Uterus (tissue), 2 donors: Measurements from ENCODE around the gene TKFC.

ENCODE experiments used
- POLR2A ChIP-seq, 2 donors: fragments of 450-650 bp; IDR thresholded peaks; one replicate each; pipeline ENCODE4 v1.6.1; 2016; ENCODE audit warnings: antibody characterized with exemption in 2 of 2, mild to moderate bottlenecking in 1 of 2, moderate library complexity in 1 of 2
- TF ChIP-seq, protein P1 (sequence below), 4 experiments: fragments of 200-600 bp in 2 of 4; fragments of 450-650 bp in 2 of 4; sonication (generic) in 2 of 4; IDR thresholded peaks; one replicate each; pipeline ENCODE4 v1.5.1; 2016 to 2019; ENCODE audit warnings: antibody characterized with exemption in 4 of 4, mild to moderate bottlenecking in 2 of 4, moderate library complexity in 1 of 4

DNA sequence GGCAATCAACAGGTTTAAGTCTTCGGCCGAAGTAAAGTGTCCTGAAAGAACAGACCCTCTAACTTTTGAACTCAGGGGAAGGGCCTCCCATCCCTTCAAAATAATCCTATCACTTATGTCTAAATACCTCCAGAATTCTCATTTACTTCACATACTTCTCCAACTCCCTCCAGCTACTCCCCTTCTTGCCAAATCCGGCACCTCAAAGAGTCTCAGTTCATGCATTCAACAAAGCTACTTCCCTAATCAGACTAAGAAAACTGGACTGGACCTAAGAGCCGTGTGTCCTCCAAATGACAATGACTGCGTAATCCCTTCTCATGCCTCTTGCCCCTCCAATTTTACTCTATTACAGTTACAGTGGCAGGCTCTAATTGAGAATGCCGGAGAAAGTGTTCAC is 1.4 kb upstream of the TKFC start:
- TF ChIP-seq, protein P1, sequence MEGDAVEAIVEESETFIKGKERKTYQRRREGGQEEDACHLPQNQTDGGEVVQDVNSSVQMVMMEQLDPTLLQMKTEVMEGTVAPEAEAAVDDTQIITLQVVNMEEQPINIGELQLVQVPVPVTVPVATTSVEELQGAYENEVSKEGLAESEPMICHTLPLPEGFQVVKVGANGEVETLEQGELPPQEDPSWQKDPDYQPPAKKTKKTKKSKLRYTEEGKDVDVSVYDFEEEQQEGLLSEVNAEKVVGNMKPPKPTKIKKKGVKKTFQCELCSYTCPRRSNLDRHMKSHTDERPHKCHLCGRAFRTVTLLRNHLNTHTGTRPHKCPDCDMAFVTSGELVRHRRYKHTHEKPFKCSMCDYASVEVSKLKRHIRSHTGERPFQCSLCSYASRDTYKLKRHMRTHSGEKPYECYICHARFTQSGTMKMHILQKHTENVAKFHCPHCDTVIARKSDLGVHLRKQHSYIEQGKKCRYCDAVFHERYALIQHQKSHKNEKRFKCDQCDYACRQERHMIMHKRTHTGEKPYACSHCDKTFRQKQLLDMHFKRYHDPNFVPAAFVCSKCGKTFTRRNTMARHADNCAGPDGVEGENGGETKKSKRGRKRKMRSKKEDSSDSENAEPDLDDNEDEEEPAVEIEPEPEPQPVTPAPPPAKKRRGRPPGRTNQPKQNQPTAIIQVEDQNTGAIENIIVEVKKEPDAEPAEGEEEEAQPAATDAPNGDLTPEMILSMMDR (IDR thresholded peaks at IDR 0.05) = no peak
- TF ChIP-seq POLR2A (IDR thresholded peaks at IDR 0.05) = no peak
